SH-SY5Y (cell line): ENCODE data around the gene SUGCT.

Experiments
- GATA2 ChIP-seq: IDR thresholded peaks from 2 replicates; pipeline ENCODE4 v1.6.1; 2011; ENCODE audit warnings: mild to moderate bottlenecking, low read depth, low read length
- GATA3 ChIP-seq: IDR thresholded peaks from 2 replicates; pipeline ENCODE4 v1.6.1; 2011; ENCODE audit warnings: low read depth, mild to moderate bottlenecking, low read length, moderate library complexity

Gene SUGCT

DNA sequence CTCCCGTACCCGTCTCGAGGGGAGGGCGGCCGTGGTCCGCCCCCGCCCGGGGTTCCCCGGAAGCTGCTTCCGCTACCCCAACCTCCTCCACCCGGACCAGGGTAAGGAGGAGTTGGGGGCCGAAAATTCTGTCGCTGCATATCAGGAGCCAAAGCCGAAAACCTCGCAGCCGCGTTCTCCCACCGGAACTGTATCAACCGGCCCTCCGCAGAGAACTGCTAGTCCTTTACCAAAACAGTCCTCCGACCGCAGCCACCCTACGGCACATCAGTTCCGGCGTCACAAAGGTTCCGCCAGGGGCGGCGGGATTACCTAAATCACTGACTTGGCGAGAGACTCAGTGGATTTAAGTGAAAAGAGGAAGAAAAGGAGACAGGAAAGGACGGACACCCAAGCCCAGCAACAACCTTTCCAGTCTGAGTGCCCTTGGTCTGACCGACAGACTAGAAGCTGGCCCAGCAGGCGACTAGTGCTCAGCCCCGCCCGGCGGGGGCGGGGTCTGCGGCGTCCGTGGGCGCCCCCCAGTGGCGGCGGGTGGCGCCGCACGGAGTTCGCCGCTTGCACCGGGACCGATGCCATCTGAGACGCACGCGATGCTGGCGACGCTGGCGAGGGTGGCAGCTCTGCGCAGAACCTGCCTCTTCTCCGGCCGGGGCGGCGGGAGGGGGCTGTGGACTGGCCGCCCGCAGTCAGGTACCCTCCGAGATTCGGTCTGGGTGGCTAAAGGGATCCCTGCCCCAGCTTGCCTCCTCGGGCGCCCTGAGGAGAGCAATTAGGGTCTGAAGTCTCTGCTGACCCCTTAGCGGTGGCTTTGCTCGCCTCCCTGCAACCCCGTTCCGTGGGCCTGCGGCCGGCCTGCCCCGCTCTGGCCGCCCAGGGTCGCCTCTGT is at the start of gene SUGCT, which contains the start of gene MPLKIP:
Gene SUGCT (plus strand): TSS at position 578 of the 889 bp plus-strand sequence.
Gene MPLKIP (minus strand): TSS at position 195 of the 889 bp plus-strand sequence. CDS start 55 bp downstream, at position 140.
- TF ChIP-seq GATA3 (no peak), GATA2 (peak; percentile 26; the same call in 1 of the 2 replicates)

DNA sequence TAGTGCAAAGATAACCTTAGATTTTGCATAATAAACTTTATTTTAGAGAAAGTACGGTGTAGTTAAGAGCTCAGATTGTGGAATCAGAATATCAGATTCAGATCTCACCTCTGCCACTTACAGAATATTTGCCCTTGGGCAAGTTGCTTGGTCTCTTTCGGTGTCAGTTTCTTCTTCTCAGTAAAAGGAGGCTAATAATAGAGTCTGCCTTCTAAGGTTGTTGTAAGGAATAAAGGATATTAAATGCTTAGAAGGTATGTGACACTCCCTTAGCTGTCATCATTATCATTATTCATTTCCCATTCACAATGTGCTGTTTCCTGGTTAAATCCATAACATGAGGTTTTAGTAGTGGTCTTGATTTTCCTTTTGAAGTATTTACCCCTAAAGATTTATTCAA is 42.6 kb upstream of the SUGCT start:
- TF ChIP-seq GATA2 (no peak), GATA3 (no peak)

DNA sequence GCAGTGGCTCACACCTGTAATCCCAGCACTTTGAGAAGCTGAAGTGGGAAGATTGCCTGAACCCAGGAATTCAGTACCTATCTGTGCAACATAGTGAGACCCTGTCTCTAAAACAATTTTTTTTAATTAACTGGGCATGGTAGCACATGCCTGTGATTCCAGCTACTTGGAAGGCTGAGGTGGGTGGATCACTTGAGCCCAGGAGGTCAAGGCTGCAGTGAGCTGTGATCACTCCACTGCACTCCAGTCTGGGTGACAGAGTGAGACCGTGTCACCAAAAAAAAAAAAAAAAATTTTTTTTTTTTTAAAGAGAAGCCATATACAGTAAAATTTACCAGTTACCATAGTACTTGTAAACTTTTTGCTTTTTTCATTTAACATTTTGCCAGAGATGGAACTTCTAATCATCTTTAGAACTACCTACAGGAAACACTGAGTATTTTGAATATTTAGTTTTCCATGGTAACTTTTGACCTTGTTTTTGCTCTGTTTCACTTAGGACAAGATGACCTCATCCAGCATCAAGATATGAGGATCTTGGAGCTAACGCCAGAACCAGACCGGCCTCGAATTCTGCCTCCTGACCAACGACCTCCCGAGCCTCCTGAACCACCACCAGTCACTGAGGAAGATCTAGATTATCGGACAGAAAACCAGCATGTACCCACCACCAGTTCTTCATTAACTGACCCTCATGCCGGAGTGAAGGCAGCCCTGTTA is 41.0 kb upstream of the SUGCT start:
- TF ChIP-seq GATA2 (no peak), GATA3 (no peak)

DNA sequence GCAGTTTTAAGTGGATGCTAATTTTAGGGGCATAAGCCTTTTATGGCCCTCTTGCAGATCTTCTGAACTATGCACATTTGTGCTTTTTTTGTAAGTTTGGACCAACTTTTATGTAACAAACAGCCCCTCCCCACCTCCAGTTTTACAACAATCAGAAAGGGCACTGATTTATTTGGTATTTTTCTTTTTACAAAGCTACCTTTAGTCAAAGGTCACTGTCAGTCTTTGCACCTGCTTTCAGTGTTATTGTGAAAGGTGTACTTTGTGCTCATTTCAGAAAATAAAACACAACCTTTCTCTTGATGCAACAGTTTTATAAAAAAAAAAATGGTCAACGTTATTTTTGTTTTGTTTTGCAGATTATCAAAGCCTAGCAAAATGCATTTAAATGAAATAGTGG is 39.6 kb upstream of the SUGCT start:
- TF ChIP-seq GATA2 (no peak), GATA3 (no peak)

DNA sequence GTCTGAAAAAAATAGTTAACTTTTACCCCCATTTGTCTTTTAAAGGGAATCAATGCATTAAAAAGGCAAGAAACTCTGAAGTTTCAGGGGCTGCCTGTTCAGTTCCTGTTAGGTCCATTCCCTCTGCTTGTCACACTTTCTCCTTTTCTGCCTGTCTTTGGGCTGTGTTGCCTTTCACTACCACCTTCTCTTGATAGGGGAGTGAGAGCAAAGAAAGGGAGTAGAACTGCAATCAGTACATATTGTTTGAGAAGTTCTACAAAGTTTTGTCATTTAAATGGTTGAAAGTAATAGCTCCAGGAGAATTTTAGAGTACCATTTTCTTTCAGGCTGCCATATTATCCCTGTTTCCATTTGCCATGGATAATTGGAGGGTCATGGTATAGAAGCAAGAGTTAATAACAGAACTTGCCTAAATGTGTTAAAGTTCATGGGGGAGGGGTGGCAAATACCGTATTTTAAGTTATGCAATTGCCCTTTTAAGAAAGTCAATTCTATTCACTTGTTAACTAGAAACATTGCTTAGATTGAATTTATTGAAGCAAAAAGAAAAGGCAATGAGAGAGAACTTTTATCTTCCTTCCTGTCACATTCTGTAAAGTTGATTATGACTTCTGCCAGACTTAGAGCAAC is 39.0 kb upstream of the SUGCT start:
- TF ChIP-seq GATA2 (no peak), GATA3 (no peak)

DNA sequence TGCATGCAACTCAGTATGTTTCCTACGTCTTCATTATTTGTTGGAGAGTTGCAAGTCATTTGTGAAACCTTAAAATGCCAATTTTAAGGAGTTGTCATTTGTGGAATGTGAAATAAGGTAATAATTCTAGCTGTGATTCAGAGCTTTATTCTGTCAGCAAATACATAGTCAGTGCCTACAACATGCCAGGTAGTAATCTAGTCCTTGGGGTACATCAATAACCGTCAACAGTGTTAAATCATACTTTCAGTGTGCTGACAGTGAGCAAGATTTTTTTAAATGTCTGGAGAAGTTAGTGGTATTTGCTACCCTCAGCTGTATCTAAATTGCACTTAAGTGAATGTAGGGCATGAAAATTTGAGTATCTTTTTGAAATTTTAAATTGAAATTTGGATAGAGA is 37.1 kb upstream of the SUGCT start:
- no peak for TF ChIP-seq GATA3
- no peak for TF ChIP-seq GATA2

DNA sequence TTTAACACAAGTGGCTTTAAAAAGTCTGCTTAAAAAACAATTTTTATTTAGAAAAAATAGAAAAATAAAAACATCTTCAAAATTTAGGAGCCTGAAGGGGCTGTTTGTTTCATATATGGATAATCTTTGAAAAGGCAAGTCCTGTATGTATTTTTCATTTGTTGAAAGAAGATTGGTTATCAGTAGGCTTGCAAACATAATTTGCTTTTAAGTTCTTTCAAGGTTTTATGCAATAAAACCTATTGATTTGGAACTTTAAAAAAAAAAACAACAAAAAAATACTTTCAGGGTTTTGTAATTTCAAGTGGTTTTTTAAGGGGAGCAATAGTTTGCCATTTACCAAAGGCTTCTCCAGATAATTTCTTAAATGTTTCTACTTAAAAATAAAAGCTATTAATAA is 36.0 kb upstream of the SUGCT start:
- TF ChIP-seq GATA2 (no peak), GATA3 (no peak)

DNA sequence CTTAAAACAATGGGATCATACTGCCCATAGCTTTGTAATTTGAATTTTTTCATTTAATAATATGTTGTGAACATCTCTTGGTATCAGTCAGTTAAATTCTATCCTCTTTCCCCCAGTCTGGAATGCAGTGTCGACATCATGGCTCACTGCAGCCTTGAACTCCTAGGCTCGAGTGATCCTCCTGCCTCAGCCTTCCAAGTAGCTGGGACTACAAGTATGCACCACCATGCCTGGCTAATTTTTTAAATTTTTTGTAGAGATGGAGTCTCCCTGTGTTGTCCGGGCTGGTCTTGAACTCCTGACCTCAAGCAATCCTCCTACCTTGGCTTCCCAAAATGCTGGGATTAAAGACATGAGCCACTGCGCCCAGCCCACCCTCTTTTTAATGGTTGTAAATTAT is 35.0 kb upstream of the SUGCT start:
- no peak for TF ChIP-seq GATA2
- no peak for TF ChIP-seq GATA3

DNA sequence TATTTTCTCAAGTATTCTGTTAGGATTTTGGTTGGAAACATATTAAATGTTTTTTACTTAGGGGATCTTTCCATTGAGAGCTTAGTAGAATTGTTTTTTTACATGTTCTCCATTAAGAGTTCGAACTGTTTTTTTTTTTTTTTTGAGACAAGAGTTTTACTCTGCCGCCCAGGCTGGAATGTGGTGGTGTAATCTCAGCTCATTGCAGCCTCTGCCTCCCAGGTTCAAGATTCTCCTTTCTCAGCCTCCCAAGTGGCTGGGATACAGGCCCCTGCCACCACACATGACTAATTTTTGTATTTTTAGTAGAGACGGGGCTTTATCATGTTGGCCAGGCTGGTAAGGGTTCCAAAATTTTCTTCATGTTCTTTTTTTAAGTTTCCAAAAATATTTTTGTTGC is 33.6 kb upstream of the SUGCT start:
- TF ChIP-seq GATA3, result no peak
- no peak for TF ChIP-seq GATA2

DNA sequence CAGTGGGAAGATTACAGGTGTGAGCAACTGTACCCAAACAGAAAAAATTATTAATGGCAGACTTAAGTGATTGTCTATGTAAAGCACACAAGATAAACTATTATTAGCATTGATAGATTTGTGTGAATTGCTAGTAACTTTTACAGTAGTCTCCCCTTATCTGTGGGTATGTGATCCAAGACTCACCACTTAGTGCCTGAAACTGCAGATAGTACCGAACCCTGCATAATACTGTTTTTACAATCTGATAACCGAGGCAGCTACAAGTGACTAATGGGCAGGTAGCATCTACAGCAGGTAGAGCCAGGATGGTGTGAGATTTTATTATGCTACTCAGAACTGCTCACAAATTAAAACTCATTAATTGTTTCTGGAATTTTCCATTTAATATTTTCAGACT is 31.9 kb upstream of the SUGCT start:
- TF ChIP-seq GATA2 (no peak), GATA3 (no peak)

DNA sequence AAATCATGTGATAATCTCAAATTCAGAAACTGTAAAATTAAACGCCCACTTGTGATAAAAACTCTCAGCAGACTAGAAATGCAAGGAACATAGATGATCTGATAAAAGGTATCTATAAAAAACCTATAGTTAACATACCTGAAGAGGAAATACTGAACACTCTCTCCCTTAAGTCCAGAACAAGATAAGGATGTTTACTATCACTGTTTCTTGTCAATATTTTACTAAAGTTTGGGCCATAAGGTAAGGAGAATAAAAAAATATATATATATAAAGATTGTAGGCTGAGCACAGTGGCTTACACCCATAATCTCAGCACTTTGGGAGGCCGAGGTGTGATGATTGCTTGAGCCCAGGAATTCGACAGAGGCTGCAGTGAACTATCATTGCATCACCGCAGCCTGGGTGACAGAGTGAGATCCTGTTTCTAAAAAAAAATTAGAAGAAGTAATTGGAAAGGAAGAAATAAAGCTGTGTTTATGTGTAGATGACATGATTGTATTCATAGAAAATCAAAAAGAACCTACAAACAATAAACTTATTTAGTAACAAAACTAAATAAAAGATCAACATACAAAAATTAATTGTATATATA is 28.8 kb upstream of the SUGCT start:
- TF ChIP-seq GATA2 (no peak), GATA3 (no peak)

DNA sequence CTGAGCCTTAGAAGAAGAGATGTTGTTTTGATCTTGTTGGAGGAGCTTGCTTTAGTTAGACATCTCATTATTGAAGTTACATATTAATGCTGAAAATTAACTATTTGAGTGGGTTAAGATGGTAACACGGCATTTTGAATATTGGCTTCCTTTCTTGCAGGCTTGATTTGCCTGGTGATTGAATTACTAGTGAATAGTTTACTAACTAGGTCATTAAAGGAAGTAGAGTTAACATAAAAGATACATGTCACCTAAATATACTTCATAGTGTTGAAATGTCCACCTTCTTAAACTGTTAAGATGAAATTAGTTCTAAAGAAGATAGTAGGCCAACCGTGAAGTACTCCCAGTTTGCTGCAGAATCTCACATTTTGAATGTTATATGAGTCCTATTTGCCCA is 18.9 kb upstream of the SUGCT start:
- TF ChIP-seq GATA2 (no peak), GATA3 (no peak)

DNA sequence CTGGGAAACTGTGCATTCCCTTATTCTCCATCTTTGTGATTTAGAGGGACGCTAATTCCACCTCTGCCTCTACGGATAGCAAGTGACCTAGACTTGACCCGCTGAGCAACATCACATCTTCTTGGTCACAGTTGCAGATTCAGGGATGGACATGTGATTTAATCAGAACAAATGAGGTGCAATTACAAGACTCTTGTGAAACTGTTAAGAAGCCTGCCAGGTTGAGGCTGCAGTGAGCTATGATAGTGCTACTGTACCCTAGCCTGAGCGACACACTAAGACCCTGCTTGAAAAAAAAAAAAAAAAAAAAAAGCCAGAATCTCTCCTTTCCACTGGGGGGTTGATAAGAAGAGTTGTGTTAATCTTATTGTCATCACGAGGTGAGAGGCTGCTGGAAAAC is 14.8 kb upstream of the SUGCT start:
- no peak for TF ChIP-seq GATA3
- no peak for TF ChIP-seq GATA2

DNA sequence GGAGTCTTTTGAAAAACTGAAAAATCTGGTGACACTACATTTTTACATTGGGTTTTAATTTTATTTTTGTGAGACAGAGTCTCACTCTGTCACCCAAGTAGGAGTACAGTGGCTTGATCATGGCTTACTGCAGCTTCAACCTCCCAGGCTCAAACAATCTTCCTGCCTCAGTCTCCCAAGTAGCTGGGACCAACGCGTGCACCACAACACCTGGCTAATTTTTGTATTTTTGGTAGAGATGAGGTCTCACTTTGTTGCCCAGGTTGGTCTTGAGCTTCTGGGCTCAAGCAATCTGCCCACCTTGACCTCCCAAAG is 11.9 kb upstream of the SUGCT start:
- no peak for TF ChIP-seq GATA2
- no peak for TF ChIP-seq GATA3
